ENCODE data around the gene ABHD16A. TPM values are rescaled to one million over a fixed set of nuclear protein-coding genes. Genes with fewer than 3 reads are reported as not detected.
A peak's percentile ranks its signal among the peaks of the same experiment; 100 is the strongest.

Gene ABHD16A
- total and polyA plus RNA-seq, 8 donors = 14.9 to 61.5 (median 21.5) TPM

GRCh38 chr6:31643818-31644454, 59.2 kb downstream of the ABHD16A start:
- H3K36me3 ChIP-seq = peaks cover 10 to 99% (median 49%) of the 10 kb centered on the region in 3 donors
- TF ChIP-seq, protein P1, sequence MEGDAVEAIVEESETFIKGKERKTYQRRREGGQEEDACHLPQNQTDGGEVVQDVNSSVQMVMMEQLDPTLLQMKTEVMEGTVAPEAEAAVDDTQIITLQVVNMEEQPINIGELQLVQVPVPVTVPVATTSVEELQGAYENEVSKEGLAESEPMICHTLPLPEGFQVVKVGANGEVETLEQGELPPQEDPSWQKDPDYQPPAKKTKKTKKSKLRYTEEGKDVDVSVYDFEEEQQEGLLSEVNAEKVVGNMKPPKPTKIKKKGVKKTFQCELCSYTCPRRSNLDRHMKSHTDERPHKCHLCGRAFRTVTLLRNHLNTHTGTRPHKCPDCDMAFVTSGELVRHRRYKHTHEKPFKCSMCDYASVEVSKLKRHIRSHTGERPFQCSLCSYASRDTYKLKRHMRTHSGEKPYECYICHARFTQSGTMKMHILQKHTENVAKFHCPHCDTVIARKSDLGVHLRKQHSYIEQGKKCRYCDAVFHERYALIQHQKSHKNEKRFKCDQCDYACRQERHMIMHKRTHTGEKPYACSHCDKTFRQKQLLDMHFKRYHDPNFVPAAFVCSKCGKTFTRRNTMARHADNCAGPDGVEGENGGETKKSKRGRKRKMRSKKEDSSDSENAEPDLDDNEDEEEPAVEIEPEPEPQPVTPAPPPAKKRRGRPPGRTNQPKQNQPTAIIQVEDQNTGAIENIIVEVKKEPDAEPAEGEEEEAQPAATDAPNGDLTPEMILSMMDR (IDR thresholded peaks at IDR 0.05) = no peak
- intact Hi-C loops (cut with DNase I) = no loop called here
- FAIRE-seq (no peak), DNase-seq (peak in 1 of 6 donors; percentile 72), ATAC-seq (peak in 3 of 4 donors; percentile 41 to 62 (median 62))
- no peak overlapping the region for H3K4me3 ChIP-seq
- H3K27me3 ChIP-seq = no peaks in the 10 kb centered on the region
- WGBS, 2 donors = 84 to 87% methylated on average over 17 of the region's 17 CpGs
- H3K4me1 ChIP-seq = no peaks in the 10 kb centered on the region
- no peaks in the 10 kb centered on the region for H3K9me3 ChIP-seq
- no peak overlapping the region for H3K27ac ChIP-seq

DNA sequence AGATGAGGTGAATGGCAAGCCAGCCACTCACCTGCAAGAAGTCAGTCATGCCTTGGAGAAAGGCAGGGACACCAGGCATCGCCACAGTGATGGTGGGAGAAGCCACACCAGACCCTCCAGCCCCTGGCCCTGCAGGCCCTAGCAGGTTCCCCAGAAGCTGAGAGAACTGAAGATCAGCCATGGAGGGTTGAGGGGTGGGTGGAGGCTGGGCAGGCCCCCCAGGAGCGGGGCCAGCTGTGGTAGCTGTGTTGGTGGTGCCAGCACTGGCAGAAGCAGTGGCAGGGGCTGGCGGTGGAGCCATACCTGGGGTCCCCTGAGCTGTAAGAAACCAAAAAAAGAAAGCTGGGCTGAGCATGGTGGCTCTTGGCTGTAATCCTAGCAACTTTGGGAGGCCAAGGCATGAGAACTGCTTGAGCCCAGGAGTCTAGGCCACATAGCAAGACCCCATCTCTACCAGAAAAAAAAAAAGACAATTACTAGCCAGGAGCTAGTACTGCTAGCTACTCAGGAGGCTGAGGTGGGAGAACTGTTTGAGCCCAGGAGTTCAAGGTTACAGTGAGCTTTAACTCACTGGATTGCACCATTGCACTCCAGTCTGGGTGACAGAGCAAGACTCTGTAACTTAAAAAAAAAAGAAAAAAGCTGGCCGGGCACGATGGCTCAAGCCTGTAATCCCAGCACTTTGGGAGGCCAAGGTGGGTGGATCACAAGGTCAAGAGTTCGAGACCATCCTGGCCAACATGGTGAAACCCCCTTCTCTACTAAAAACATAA, 60.1 kb downstream of the ABHD16A start:
- no peak for ATAC-seq
- FAIRE-seq = no peak

GRCh38 chr6:31641370-31641769, 61.8 kb downstream of the ABHD16A start:
- H3K36me3 ChIP-seq = peaks cover 16 to 94% (median 45%) of the 10 kb centered on the region in 3 donors
- no peak for DNase-seq
- no peaks in the 10 kb centered on the region for H3K4me1 ChIP-seq
- TF ChIP-seq, protein P1 (IDR thresholded peaks at IDR 0.05) = no peak
- ATAC-seq = no peak
- FAIRE-seq = no peak
- H3K27me3 ChIP-seq = no peaks in the 10 kb centered on the region
- no peaks in the 10 kb centered on the region for H3K9me3 ChIP-seq
- intact Hi-C loops (cut with DNase I) = no loop called here
- H3K27ac ChIP-seq = no peak overlapping the region
- H3K4me3 ChIP-seq = no peak overlapping the region
- WGBS, 2 donors = 86 to 87% methylated on average over 4 of the region's 4 CpGs

More for the DNA sequence above, 60.1 kb downstream of the ABHD16A start:
- peak in 1 of 6 donors; percentile 40 for DNase-seq
- H3K4me3 ChIP-seq = no peak overlapping the region
- no peaks in the 10 kb centered on the region for H3K27me3 ChIP-seq
- peaks cover 10 to 93% (median 44%) of the 10 kb centered on the region in 3 donors for H3K36me3 ChIP-seq
- H3K9me3 ChIP-seq = no peaks in the 10 kb centered on the region
- WGBS, 2 donors = 88 to 95% methylated on average over 5 to 6 of the region's 6 CpGs
- TF ChIP-seq, protein P1 (IDR thresholded peaks at IDR 0.05) = no peak
- intact Hi-C loops (cut with DNase I) = no loop called here
- no peaks in the 10 kb centered on the region for H3K4me1 ChIP-seq
- no peak overlapping the region for H3K27ac ChIP-seq

DNA sequence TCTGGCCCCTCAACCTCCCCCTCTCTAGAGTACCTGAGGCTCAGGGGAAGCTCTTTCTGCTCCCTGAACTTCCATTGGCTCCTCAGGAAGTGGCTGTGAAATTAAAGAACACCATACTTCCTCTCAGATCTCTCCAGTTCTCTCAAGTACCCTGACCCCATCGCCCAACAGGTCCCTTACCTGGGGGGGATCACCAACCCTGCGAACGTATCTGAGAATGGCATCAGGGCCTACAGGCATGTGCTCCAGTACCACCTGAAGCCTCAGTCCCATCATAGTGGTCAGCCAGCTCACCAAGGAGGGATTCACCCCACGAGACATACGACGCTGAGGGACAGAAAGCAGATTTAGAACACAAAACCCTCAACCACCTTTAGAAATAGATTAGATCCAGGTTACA, 62.5 kb downstream of the ABHD16A start:
- H3K36me3 ChIP-seq = peaks cover 16 to 94% (median 52%) of the 10 kb centered on the region in 3 donors
- H3K4me1 ChIP-seq = no peaks in the 10 kb centered on the region
- whole genome bisulfite sequencing, 2 donors = 90 to 98% methylated on average over 6 of the region's 6 CpGs
- intact Hi-C loops (cut with DNase I) = no loop called here
- no peaks in the 10 kb centered on the region for H3K27me3 ChIP-seq
- H3K27ac ChIP-seq = no peak overlapping the region
- ATAC-seq (no peak), FAIRE-seq (no peak), DNase-seq (no peak)
- TF ChIP-seq, protein P1 (IDR thresholded peaks at IDR 0.05) = no peak
- no peaks in the 10 kb centered on the region for H3K9me3 ChIP-seq
- H3K4me3 ChIP-seq = no peak overlapping the region
